ENCODE measurements around the gene MRPL41.
"Not testable (repeated sequence)": the region's sequence is repeated elsewhere in the genome, so short reads cannot be mapped to it uniquely, and the experiment has no call there.

DNA sequence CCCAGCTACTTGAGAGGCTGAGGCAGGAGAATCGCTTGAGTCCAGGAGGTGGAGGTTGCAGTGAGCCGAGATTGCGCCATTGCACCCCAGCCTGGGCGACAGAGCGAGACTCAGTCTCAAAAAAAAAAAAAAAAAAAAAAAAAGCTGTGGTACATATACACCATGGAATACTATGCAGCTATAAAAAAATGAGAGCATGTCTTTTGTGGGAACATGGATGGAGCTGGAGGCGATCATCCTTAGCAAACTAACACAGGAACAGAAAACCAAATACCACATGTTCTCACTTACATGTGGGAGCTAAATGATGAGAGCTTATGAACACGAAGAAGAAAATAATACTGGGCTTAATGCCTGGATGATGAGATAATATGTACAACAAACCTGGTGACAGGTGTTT lies 44.9 kb downstream of the MRPL41 start:
- not testable (repeated sequence) for TF ChIP-seq CTCF, POLR2A, EP300 (IDR thresholded peaks at IDR 0.05)

Measured in suprapubic skin (tissue), 3 donors.